B cell (primary cell): Measurements from ENCODE around the gene CDH5. TPM values are rescaled to one million over a fixed set of nuclear protein-coding genes. Genes with fewer than 3 reads are reported as not detected.

Experiments used
- ATAC-seq: fragments of 200-7000 bp; cut with Tn5 transposase; one replicate; pipeline ENCODE4 v1.10.0; 2021; ENCODE audit warnings: low read depth, mild to moderate bottlenecking, moderate number of reproducible peaks, moderate library complexity
- CTCF ChIA-PET: fragments of 350-600 bp; sonication (Branson Sonifier 250); formaldehyde crosslinking; loops from one replicate; lab custom pipeline; 2021; ENCODE audit warnings: antibody characterized with exemption, inconsistent platforms; lab: Charles Lee
- POLR2A ChIA-PET: fragments of 350-600 bp; sonication (Branson Sonifier 250); formaldehyde crosslinking; loops from one replicate; lab custom pipeline; 2021; ENCODE audit warnings: antibody characterized with exemption; lab: Charles Lee
- DNase-seq: peaks from one replicate; pipeline ENCODE4 v3.0.0; 2013
- H2AFZ ChIP-seq: 2 replicates; pipeline ENCODE4 v1.6.1; 2012; ENCODE audit warnings: mild to moderate bottlenecking, low read depth, low read length; ENCODE audit not compliant: insufficient read depth, poor library complexity, severe bottlenecking
- H3K27ac ChIP-seq, 2 donors: 1 replicate in 1 of 2; 2 replicates in 1 of 2; pipeline ENCODE4 v1.5.1; 2012 to 2013; ENCODE audit warnings: low read length in 2 of 2, mild to moderate bottlenecking in 2 of 2, moderate library complexity in 1 of 2
- H3K27me3 ChIP-seq, 4 experiments: fragments of 200-600 bp in 1 of 4; sonication (generic) in 1 of 4; replicated peaks in 1 of 4; 1 replicate in 2 of 4; 2 replicates in 2 of 4; pipeline versions ENCODE4 v1.6.1 to v1.7.0; 2013 to 2016; ENCODE audit warnings: low read length in 3 of 4, mild to moderate bottlenecking in 2 of 4, mixed read lengths in 1 of 4, moderate library complexity in 1 of 4; ENCODE audit not compliant: insufficient read depth in 4 of 4, control insufficient read depth in 3 of 4; ENCODE audit errors: control extremely low read depth in 1 of 4
- H3K36me3 ChIP-seq, 2 experiments: replicated peaks in 1 of 2; 1 replicate in 1 of 2; 2 replicates in 1 of 2; pipeline versions ENCODE4 v1.6.1 to v1.7.1; 2013; ENCODE audit warnings: low read length in 1 of 2; ENCODE audit not compliant: insufficient read depth in 2 of 2, control insufficient read depth in 1 of 2; ENCODE audit errors: control extremely low read depth in 1 of 2, extremely low read depth in 1 of 2
- H3K4me1 ChIP-seq, 2 donors: fragments of 200-600 bp in 1 of 2; sonication (generic) in 1 of 2; 1 replicate in 1 of 2; 2 replicates in 1 of 2; pipeline versions ENCODE4 v1.5.1 to v1.6.1; 2013 to 2017; ENCODE audit warnings: low read length in 2 of 2; ENCODE audit not compliant: control insufficient read depth in 2 of 2, insufficient read depth in 2 of 2
- H3K4me2 ChIP-seq: replicated peaks from 2 replicates; pipeline ENCODE3; 2012; ENCODE audit warnings: mild to moderate bottlenecking, low read depth, low read length; ENCODE audit not compliant: poor library complexity, severe bottlenecking
- H3K4me3 ChIP-seq, 5 experiments: fragments of 200-600 bp in 1 of 5; sonication (generic) in 1 of 5; 1 replicate in 3 of 5; 2 replicates in 2 of 5; pipeline versions ENCODE4 v1.5.1 to v1.7.0; 2011 to 2016; ENCODE audit warnings: low read length in 4 of 5, mild to moderate bottlenecking in 4 of 5, low read depth in 2 of 5, control low read depth in 1 of 5, moderate library complexity in 1 of 5; ENCODE audit not compliant: insufficient read depth in 1 of 5; ENCODE audit errors: control extremely low read depth in 1 of 5, extremely low read depth in 1 of 5
- H3K79me2 ChIP-seq: fragments of 200-600 bp; sonication (generic); one replicate; pipeline ENCODE4 v1.6.0; 2016; ENCODE audit warnings: low read length; ENCODE audit not compliant: control insufficient read depth, insufficient read depth
- H3K9ac ChIP-seq: fragments of 200-600 bp; sonication (generic); 2 replicates; pipeline ENCODE4 v1.6.1; 2017; ENCODE audit warnings: mild to moderate bottlenecking, low read length, moderate library complexity
- H3K9me3 ChIP-seq, 3 donors: one replicate each; pipeline versions ENCODE4 v1.6.1 to v1.7.1; 2013; ENCODE audit warnings: low read length in 2 of 3; ENCODE audit not compliant: control insufficient read depth in 2 of 3, insufficient read depth in 1 of 3; ENCODE audit errors: control extremely low read depth in 1 of 3
- H4K20me1 ChIP-seq: 2 replicates; pipeline ENCODE4 v1.6.0; 2012; ENCODE audit warnings: mild to moderate bottlenecking, low read length; ENCODE audit not compliant: insufficient read depth, control insufficient read depth, poor library complexity, severe bottlenecking
- H3K27ac Mint-ChIP-seq: one replicate; pipeline ENCODE4 v1.8.0; 2021; ENCODE audit warnings: mixed read lengths
- H3K27me3 Mint-ChIP-seq: one replicate; pipeline ENCODE4 v1.8.0; 2021; ENCODE audit warnings: mixed read lengths
- H3K4me1 Mint-ChIP-seq: one replicate; pipeline ENCODE4 v1.8.0; 2021; ENCODE audit warnings: mixed read lengths
- H3K4me3 Mint-ChIP-seq: one replicate; pipeline ENCODE4 v1.8.0; 2021; ENCODE audit warnings: mixed read lengths
- H3K9me3 Mint-ChIP-seq: one replicate; pipeline ENCODE4 v1.8.0; 2022; ENCODE audit warnings: mixed read lengths; ENCODE audit not compliant: insufficient read depth
- CTCF ChIP-seq: fragments of 200-600 bp; IDR thresholded peaks from one replicate; pipeline ENCODE4 v1.8.0; 2022; ENCODE audit warnings: antibody characterized with exemption, mild to moderate bottlenecking
- EZH2 ChIP-seq: IDR thresholded peaks from 2 replicates; pipeline ENCODE4 v1.6.1; 2012; ENCODE audit warnings: borderline replicate concordance, low read depth, mild to moderate bottlenecking, moderate library complexity, low read length; ENCODE audit not compliant: insufficient read depth, poor library complexity, severe bottlenecking
- WGBS: methylation state at CpG from one replicate; pipeline ENCODE4 v1.1.5; 2013; ENCODE audit warnings: missing lambda C conversion rate; ENCODE audit not compliant: insufficient coverage; 5-methylcytosine and 5-hydroxymethylcytosine counted together
- intact Hi-C: fragments of 100-400 bp; cut with micrococcal nuclease; formaldehyde crosslinking; loops from one replicate; pipeline ENCODE4 v1.10.0; 2022
- polyA plus RNA-seq: library from polyadenylated mRNA; depleted of rRNA; stranded (reverse); fragments of >200 nt; gene quantifications from 2 replicates; pipeline ENCODE4 v1.2.3, GENCODE V29; 2012
- total RNA-seq, 2 donors: library from RNA; stranded (reverse); fragments of 120-200 nt in 1 of 2; gene quantifications; 1 replicate in 1 of 2; 2 replicates in 1 of 2; pipeline versions ENCODE4 v1.2.3 to v1.2.4, GENCODE V29; 2013 to 2022

The CDH5 gene
- total and polyA plus RNA-seq, 2 donors (not counting 1 experiment from before 2014, with no cell fraction given): not detected

- Histone ChIP-seq H3K9ac (no peak overlapping the region), H3K36me3 (no peaks in the 10 kb centered on the region), H3K27me3 (peaks cover 0 to 24% (median 11%) of the 10 kb centered on the region in 4 experiments), H3K4me2 (no peak overlapping the region), H3K9me3 (no peaks in the 10 kb centered on the region), H4K20me1 (no peaks in the 10 kb centered on the region), H2AFZ (no peak overlapping the region), H3K79me2 (no peaks in the 10 kb centered on the region), H3K4me3 (no peak overlapping the region), H3K27ac (no peak overlapping the region), H3K4me1 (peaks cover 9 to 11% of the 10 kb centered on the region in 2 donors)
- Mint-ChIP-seq H3K9me3 (no peaks in the 10 kb centered on the region), H3K27me3 (peaks cover 42% of the 10 kb centered on the region), H3K27ac (no peak overlapping the region), H3K4me1 (peaks cover 7% of the 10 kb centered on the region), H3K4me3 (no peak overlapping the region)
- WGBS: no CpG with 5 or more reads among the region's 12 CpGs
- TF ChIP-seq EZH2 (no peak), CTCF (no peak)
- ChIA-PET POLR2A (no interaction called here), CTCF (no interaction called here)
- ATAC-seq: no peak
- intact Hi-C loops: no loop called here
- no peak for DNase-seq
Measured at GRCh38 chr16:66402166-66402565, 35.7 kb downstream of the CDH5 start.

GRCh38 chr16:66402591-66403230 lies 36.2 kb downstream of the CDH5 start:
- H3K4me1 ChIP-seq: peaks cover 9 to 12% of the 10 kb centered on the region in 2 donors
- no peak for TF ChIP-seq CTCF
- TF ChIP-seq EZH2: no peak
- Mint-ChIP-seq H3K4me3 (no peak overlapping the region), H3K9me3 (no peaks in the 10 kb centered on the region), H3K27me3 (peaks cover 44% of the 10 kb centered on the region), H3K4me1 (peaks cover 8% of the 10 kb centered on the region), H3K27ac (no peak overlapping the region)
- no peaks in the 10 kb centered on the region for H4K20me1 ChIP-seq
- H3K9me3 ChIP-seq: no peaks in the 10 kb centered on the region
- H3K4me3 ChIP-seq: no peak overlapping the region
- POLR2A ChIA-PET: no interaction called here
- CTCF ChIA-PET: interaction anchor here (1.0 kb wide), 1 partner anchor 80 kb away, joined by 3 read pairs; no protein-coding TSS in a partner anchor
- H3K4me2 ChIP-seq: no peak overlapping the region
- H3K36me3 ChIP-seq: no peaks in the 10 kb centered on the region
- no peaks in the 10 kb centered on the region for H3K79me2 ChIP-seq
- ATAC-seq (no peak), DNase-seq (no peak)
- no peak overlapping the region for H2AFZ ChIP-seq
- intact Hi-C loops: no loop called here
- H3K27ac ChIP-seq: no peak overlapping the region
- H3K9ac ChIP-seq: no peak overlapping the region
- peaks cover 0 to 25% (median 12%) of the 10 kb centered on the region in 4 experiments for H3K27me3 ChIP-seq
- 95% methylated on average over 61 of the region's 61 CpGs for WGBS
